Breast epithelium (tissue), 4 donors: ENCODE data around the gene IRF5. TPM values are rescaled to one million over a fixed set of nuclear protein-coding genes. Genes with fewer than 3 reads are reported as not detected.

Source experiments
- DNase-seq, 2 donors: peaks; one replicate each; pipeline ENCODE4 v3.0.0-alpha.2; 2019; ENCODE audit warnings: low spot score in 2 of 2
- H3K27ac ChIP-seq, 2 donors: fragments of 200-600 bp; sonication (generic) in 1 of 2; one replicate each; pipeline ENCODE4 v1.5.1; 2016 to 2019; ENCODE audit warnings: mild to moderate bottlenecking in 1 of 2
- H3K27me3 ChIP-seq, 2 donors: fragments of 200-600 bp; sonication (generic) in 1 of 2; one replicate each; pipeline versions ENCODE4 v1.5.1 to v1.6.0; 2017 to 2019; ENCODE audit warnings: control low read depth in 1 of 2, mild to moderate bottlenecking in 1 of 2
- H3K36me3 ChIP-seq: fragments of 200-600 bp; one replicate; pipeline ENCODE4 v1.5.1; 2019
- H3K4me1 ChIP-seq, 2 donors: fragments of 200-600 bp; sonication (generic); one replicate each; pipeline ENCODE4 v1.5.1; 2016 to 2019; ENCODE audit warnings: control low read depth in 1 of 2
- H3K4me3 ChIP-seq, 3 donors: fragments of 200-600 bp; sonication (generic); 1 replicate in 2 of 3; 2 replicates in 1 of 3; pipeline ENCODE4 v1.5.1; 2016 to 2019; ENCODE audit warnings: mild to moderate bottlenecking in 3 of 3, moderate library complexity in 2 of 3
- H3K9me3 ChIP-seq, 2 donors: fragments of 200-600 bp; sonication (generic) in 1 of 2; one replicate each; pipeline ENCODE4 v1.5.1; 2016 to 2019; ENCODE audit warnings: control low read depth in 1 of 2
- CTCF ChIP-seq, 3 donors: fragments of 450-650 bp; IDR thresholded peaks; one replicate each; pipeline ENCODE4 v1.5.1; 2016 to 2017; ENCODE audit warnings: antibody characterized with exemption in 3 of 3, mild to moderate bottlenecking in 3 of 3, moderate library complexity in 3 of 3
- POLR2A ChIP-seq: fragments of 450-650 bp; IDR thresholded peaks from one replicate; pipeline ENCODE4 v1.6.1; 2016; ENCODE audit warnings: antibody characterized with exemption, mild to moderate bottlenecking, moderate library complexity
- POLR2AphosphoS5 ChIP-seq, 3 donors: sonication (generic); formaldehyde crosslinking; IDR thresholded peaks; one replicate each; pipeline ENCODE4 v1.6.1; 2017; ENCODE audit warnings: antibody characterized with exemption in 3 of 3
- intact Hi-C: fragments of 100-400 bp; cut with DNase I; formaldehyde crosslinking; loops from one replicate; pipeline ENCODE4 v1.15.1; 2023; ENCODE audit warnings: low total_unique reads
- total RNA-seq, 3 donors: library from RNA; depleted of rRNA; stranded (reverse); fragments of >200 nt; gene quantifications; one replicate each; pipeline ENCODE4 v1.1.0, GENCODE V29; 2016

IRF5 gene
- total RNA-seq, 3 donors from 2014 or later: 4.6 to 19.4 (median 11.1) TPM

- Histone ChIP-seq H3K27ac (no peak overlapping the region), H3K27me3 (peaks cover 4 to 22% of the 10 kb centered on the region in 2 donors), H3K4me3 (no peak overlapping the region), H3K4me1 (no peaks in the 10 kb centered on the region), H3K36me3 (no peaks in the 10 kb centered on the region), H3K9me3 (no peaks in the 10 kb centered on the region)
- DNase-seq: peak in 1 of 2 donors; percentile 24
- no peak for TF ChIP-seq CTCF (IDR thresholded peaks at IDR 0.05)
- TF ChIP-seq POLR2A: no peak
- TF ChIP-seq POLR2AphosphoS5 (IDR thresholded peaks at IDR 0.05): no peak
- intact Hi-C loops: no loop called here
Measured at GRCh38 chr7:128906766-128907559, 30.8 kb upstream of the IRF5 start.

- no peaks in the 10 kb centered on the region for H3K36me3 ChIP-seq
- H3K27me3 ChIP-seq: peaks cover 4 to 26% of the 10 kb centered on the region in 2 donors
- H3K4me1 ChIP-seq: no peaks in the 10 kb centered on the region
- H3K4me3 ChIP-seq: no peak overlapping the region
- no peaks in the 10 kb centered on the region for H3K9me3 ChIP-seq
- TF ChIP-seq POLR2A (no peak), POLR2AphosphoS5 (IDR thresholded peaks at IDR 0.05) (no peak), CTCF (IDR thresholded peaks at IDR 0.05) (no peak)
- no peak overlapping the region for H3K27ac ChIP-seq
- DNase-seq: peak in 1 of 2 donors; percentile 2
- intact Hi-C loops: no loop called here
Measured at GRCh38 chr7:128908750-128909624, 28.7 kb upstream of the IRF5 start.

GRCh38 chr7:128909625-128910568 is 27.8 kb upstream of the IRF5 start:
- H3K9me3 ChIP-seq: no peaks in the 10 kb centered on the region
- peaks cover 7 to 35% of the 10 kb centered on the region in 2 donors for H3K27me3 ChIP-seq
- TF ChIP-seq CTCF (IDR thresholded peaks at IDR 0.05): no peak
- TF ChIP-seq POLR2A: no peak
- TF ChIP-seq POLR2AphosphoS5 (IDR thresholded peaks at IDR 0.05): no peak
- no peaks in the 10 kb centered on the region for H3K4me1 ChIP-seq
- H3K36me3 ChIP-seq: no peaks in the 10 kb centered on the region
- peak overlapping the region; percentile 27 to 46 (median 34) for H3K4me3 ChIP-seq
- DNase-seq: peak in 1 of 2 donors; percentile 48
- H3K27ac ChIP-seq: no peak overlapping the region
- intact Hi-C loops: no loop called here

GRCh38 chr7:128910569-128910945 is 27.2 kb upstream of the IRF5 start, which contains the start of gene KCP:
Gene KCP, minus strand, starts transcription at chr7:128910709. Its CDS starts 33 bp downstream, at chr7:128910676.
- no peaks in the 10 kb centered on the region for H3K36me3 ChIP-seq
- H3K9me3 ChIP-seq: no peaks in the 10 kb centered on the region
- peaks cover 8 to 38% of the 10 kb centered on the region in 2 donors for H3K27me3 ChIP-seq
- no peak for TF ChIP-seq POLR2A
- TF ChIP-seq POLR2AphosphoS5 (IDR thresholded peaks at IDR 0.05): no peak
- TF ChIP-seq CTCF (IDR thresholded peaks at IDR 0.05): no peak
- peak in 1 of 2 donors; percentile 39 for DNase-seq
- no peaks in the 10 kb centered on the region for H3K4me1 ChIP-seq
- intact Hi-C loops: no loop called here
- peak within 1 kb of the TSS; percentile 27 to 46 (median 34) for H3K4me3 ChIP-seq
- peak within 1 kb of the TSS in 1 of 2 donors; percentile 13 for H3K27ac ChIP-seq
